SW 1271 (cell line): ENCODE results near the gene TM9SF4.
"Not testable (repeated sequence)": the region's sequence is repeated elsewhere in the genome, so short reads cannot be mapped to it uniquely, and the experiment has no call there.

Experiments
- DNase-seq, 2 experiments: peaks; one replicate each; lab custom pipeline; 2025; lab: John Stamatoyannopoulos, UW

Gene TM9SF4

DNA sequence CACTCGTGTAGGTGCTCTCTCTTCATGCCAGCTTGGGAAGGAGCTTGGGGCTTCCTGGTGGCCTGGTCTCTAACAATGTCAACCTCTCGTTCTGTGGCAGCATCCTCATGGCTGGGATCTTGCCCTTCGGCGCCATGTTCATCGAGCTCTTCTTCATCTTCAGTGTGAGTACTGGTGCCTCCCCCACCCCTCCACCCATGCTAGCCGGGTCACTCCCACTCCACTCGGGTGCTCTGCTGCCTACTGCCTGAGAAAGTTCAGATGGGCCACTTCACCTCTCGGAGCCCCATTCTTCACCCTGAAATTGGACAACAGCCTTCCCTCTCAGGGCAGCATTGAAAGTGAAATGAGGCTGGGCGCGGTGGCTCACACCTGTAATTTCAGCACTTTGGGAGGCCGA, 48.8 kb downstream of the TM9SF4 start:
- no peak for DNase-seq

DNA sequence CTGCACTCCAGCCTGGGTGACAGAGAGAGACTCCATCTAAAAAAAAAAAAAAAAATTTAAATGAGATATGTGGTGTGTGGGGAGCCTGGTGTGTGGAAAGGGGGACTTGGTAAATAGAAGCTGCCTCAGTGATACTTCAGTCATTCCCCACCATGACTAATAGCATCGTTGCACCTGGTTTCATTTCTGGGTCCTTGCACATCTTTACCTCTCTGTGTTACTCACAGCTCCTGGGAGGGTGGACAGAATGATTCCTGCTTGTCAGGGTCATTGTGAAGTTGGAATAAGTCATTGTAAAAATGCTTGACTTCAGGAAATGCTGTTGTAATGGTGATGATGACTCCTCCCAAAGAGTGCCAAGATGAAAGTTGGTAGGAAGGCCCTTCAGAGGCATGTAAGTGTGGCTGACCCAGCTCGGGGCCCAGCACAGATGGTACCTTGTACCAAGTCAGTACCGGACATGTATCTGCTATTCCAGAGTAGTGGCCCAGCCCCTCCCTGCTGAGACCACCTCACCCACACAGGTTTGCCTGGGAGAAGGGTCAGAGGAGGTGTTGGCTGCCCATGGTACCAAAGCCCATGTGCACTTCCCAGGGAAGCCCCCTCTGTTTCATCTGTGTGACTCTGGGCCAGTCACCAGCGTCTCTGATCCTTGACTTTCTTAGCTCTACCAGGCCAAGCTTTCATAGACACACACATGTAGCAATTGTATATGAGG, 49.6 kb downstream of the TM9SF4 start:
- no peak for DNase-seq

DNA sequence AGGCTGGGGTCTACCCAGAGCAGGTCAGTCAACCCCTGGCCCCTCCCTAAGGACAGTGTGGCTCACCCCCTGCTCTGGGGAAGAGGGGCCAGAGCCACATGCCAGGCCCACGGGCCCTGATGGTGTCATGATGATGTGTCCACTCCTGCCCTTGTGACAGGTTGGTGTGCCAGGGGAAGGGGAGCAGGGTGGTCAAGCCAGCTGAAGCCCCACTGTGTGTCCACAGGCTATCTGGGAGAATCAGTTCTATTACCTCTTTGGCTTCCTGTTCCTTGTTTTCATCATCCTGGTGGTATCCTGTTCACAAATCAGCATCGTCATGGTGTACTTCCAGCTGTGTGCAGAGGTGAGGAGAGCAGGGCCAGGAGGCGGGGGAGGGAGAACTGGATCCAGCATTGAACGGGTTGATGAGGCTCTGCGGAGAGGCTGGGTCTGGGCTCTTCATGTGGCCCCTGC, 50.3 kb downstream of the TM9SF4 start:
- DNase-seq: no peak

DNA sequence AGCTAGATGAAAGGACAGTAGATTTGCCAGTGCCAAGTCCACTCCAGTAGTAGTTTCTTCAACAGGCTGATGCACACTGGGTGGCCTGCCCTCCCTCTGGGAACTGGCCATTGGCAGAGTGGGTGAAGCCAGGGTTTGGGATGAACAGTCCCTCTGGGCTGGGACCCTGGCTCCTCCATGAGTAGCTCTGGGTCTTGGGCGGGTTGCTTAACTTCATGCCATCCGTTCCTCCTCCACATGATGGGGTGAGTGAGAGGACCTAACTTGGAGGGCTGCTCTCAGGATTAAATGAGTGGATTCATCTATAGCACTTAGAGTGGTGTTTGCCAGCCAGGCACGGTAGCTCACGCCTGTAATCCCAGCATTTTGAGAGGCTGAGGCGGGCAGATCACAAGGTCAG, 50.8 kb downstream of the TM9SF4 start:
- no peak for DNase-seq

DNA sequence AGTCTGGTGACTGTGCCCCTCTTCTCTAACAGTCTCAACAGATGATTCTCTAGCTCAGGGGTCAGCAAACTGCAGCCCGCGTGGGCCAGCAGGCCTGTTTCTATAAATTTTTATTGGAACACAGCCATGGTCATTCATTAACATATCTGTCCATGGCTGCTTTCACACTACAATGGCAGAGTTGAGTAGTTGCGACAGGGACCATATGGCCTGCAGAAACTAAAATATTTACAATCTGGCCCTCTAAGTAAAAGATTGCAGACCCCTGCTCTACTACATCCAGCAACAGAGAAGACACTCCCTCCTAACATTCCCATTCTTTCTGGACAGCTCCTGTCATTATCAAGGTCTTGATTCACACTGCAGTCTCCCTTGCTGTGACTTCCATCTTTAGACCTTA, 52.8 kb downstream of the TM9SF4 start:
- no peak for DNase-seq

DNA sequence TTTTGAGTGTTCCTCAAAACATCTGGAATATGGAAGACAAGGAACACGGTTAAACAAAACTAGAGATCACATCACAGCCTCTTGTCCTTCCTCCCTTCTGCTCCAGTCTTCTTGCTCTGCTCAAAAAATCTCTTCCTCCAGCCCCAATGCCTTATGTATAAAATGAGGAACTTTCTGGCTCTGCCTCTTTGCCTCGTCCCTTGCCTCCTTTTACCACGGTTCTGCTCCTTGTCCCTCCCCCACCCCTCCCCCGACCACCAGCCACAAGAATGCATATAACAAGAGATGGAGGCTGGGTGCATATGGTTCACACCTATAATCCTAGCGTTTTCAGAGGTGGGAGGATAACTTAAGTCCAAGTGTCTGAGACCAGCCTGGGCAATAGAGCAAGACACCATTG, 54.4 kb downstream of the TM9SF4 start:
- no peak for DNase-seq

DNA sequence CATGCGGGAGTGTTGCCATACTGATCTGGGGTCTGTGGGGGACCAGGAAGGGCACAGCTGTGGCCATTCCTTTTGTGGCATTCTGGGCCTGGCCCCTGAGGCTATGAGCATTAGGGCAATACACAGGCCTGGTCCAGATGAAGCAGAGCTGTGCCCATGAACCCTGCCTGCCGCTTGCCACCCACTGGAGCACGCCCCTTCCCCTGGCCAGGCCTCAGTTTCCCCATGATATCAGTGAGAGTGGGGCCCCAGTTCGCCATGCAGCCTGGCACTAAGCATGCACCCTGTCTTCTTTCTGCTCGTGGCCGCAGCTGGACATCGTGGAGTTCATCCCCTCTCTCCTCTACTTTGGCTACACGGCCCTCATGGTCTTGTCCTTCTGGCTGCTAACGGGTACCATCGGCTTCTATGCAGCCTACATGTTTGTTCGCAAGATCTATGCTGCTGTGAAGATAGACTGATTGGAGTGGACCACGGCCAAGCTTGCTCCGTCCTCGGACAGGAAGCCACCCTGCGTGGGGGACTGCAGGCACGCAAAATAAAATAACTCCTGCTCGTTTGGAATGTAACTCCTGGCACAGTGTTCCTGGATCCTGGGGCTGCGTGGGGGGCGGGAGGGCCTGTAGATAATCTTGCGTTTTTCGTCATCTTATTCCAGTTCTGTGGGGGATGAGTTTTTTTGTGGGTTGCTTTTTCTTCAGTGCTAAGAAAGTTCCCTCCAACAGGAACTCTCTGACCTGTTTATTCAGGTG, 55.6 kb downstream of the TM9SF4 start:
- no peak for DNase-seq

DNA sequence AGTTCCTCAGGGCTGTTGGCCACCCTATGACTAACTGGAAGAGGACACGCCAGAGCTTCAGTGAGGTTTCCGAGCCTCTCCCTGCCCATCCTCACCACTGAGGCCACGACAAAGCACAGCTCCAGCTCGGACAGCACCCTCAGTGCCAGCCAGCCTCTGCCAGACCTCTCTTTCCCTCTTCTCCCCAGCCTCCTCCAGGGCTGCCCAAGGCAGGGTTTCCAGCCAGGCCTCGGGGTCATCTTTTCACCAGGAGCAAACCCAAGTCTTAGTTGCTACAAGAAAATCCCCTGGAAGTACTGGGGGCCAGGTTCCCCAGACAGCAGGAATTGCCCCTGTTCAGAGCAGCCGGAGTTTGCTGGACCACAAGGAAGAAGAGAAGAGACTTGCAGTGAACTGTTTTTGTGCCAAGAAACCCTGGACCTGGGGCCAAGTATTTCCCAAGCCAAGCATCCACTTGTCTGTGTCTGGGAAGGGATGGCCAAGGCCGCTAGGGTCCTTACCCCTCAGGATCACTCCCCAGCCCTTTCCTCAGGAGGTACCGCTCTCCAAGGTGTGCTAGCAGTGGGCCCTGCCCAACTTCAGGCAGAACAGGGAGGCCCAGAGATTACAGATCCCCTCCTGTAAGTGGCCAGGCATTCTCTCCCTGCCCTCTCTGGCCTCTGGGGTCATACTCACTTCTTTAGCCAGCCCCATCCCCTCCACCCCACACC, 56.5 kb downstream of the TM9SF4 start:
- no peak for DNase-seq

DNA sequence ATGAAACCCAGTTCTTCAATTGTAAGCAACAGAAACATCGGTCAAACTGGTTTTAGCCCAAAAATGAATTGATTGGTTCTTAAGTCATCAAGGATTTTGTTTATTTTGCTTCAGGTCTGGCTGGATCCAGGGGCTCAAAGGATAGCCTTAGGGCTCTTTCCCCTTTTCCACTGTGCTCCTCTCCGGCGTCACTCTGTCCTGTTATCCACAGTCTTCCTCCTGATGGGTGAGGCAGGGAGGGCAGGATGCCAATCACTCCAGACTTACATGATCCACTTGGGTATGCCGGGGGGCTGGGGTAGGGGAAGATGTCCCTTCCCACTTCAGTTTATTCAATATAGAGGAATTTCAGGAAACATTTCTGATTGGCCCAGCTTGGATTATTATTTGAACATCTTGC, 58.0 kb downstream of the TM9SF4 start:
- no peak for DNase-seq

DNA sequence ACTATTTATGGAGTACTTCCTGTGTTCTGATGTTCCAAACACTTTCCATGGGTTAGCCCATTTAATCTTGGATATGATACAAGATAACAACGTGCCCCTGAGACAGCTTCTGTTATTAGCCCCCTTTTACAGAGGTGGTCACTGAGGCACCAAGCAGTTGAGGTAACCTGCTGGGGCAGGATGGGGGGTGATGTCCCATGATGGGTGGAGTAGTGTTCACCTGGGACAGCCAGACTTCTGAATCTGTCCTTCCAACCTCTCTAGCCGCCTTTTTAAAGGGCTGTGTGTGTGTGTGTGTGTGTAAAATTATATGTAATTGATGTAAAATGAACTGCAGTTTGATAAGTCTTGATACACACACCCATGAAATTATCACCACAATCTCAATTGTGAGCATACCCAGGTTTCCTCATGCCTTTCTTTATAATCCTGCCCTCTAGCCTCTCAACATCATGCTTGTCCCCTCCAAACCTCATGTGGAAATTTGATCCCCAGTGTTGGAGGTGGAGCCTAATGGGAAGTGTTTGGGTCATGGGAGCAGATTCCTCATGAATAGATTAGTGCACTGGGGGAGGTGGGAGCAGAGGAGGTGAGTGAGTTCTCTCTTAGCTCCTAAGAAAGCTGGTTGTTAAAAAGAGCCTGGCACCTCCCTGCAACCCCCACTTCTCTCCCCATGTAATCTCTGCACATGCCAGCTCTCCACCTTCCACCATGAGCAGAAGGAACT, 58.8 kb downstream of the TM9SF4 start:
- no peak for DNase-seq

DNA sequence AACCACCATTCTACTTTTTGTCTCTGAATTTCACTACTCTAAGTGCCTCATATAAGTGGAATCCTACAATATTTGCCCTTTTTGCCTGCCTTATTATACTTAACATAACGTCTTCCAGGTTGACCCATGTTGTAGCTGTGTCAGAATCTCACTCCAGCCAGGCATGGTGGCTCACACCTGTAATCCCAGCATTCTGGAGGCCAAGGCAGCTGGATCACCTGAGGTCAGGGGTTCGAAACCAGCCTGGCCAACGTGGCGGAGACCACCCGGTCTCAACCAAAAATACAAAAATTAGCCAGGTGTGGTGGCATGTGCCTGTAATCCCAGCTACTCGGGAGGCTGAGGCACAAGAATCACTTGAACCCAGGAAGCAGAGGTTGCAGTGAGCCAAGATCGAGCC, 68.2 kb downstream of the TM9SF4 start:
- not testable (repeated sequence) for DNase-seq

DNA sequence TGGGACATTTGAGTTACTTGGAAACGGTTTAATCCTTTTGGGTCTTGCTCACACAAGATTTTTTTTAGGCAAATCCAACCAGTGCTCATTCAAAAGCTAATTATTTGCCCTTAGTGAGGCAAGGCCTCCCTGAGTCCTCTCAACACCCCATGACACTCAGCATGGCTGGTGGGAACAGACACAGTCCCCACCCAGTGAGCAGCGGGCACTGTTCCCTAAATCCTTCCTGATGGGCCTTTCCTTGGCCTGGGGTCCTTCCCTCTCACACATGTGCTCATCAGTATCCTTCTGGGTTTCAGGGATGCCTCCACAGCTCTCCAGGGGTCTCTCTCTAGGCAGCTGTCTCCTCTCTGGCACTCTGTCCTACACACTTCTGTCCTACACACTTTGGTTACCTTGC, 70.0 kb downstream of the TM9SF4 start:
- DNase-seq: no peak

DNA sequence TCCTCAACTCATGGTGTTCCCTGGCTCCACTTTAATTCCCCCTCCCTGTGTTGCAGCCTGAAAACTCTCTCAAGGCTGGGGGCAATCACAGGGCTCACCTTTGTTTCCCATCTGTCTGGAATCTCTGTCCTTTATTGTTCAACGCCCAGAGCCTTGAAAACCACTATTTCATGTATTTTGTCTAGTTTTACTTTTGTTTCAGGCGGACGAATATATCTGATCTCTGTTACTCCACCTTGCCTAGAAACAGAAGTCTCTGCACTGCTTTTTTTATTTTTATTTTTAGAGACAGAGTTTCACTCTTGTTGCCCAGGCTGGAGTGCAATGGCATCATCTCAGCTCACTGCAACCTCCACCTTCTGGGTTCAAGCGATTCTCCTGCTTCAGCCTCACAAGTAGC, 70.4 kb downstream of the TM9SF4 start:
- no peak for DNase-seq

DNA sequence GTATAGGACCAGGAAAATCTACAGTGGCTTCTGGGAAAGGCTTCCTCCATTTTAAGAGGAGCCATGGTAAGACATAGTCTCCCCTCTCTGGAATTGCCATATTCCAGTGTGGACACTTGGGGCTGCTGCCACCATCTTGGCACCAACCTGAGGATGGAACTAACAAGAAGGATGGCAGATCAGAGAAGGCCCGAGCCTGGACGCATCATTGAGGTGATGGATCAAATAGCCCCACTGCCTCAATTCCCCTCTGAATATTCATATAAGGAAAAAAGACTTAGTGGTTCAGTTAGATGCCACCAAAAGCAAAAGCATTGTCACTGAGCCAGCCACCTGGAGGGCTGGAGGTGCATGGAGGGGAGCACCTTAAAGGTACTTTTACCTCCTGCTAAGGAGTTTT, 72.1 kb downstream of the TM9SF4 start:
- no peak for DNase-seq

DNA sequence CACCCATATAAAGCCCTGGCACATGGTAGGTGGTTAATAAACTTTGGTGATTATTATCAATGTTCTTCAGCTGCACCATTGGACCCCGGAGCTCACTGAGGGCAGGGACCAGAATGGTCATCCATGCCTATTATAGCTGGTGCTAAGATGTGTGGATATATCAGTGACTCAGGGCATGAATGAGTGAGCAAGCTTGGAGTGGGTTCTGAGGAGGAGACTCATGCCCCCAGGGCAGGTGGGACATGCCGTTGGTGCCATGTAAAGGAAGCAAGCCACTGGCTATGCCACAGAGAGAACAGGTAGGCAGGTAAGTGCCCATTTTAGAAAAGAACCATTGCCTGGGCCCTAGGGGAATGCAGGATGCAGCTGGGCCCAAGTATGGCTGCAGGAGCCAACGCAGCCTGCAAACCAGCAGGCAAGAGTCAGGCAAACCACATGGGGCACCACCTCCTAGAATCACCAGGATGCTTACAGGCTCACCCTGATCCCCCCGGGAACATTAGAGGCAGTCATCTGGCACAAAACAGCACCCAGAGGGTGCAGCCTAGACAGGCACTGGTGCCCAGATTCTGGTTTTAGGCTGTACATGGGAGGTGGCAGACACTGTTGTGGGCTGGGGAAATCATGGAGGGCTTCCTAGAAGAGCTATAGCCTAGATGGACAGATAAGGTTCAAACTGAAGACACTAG, 74.6 kb downstream of the TM9SF4 start:
- no peak for DNase-seq

DNA sequence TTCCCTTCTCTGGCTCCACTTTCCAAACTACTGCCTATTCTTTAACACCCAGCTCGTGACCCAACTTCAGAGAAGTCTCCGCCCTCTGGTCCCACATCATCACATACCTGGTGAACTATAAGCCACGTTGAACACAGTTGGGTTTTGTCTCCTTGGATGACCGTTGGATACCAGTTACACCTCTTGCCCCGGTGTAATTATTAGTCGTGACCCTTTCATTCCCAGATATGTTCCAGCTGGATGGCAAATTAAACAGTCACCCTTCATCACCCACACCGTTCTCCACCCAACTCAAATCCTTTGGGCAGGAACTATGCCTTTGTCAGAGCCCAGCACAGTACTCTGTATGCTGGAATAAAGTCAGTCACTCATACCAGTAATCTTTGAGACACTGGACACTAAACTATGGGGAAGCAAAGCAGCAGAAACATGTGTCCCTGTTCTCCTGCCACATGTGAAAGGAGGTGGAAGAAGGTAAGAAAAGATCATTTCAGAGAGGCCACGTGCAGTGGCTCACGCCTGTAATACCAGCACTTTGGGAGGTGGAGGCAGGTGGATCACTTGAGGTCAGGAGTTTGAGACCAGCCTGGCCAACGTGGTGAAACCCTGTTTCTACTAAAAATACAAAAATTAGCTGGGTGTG, 75.6 kb downstream of the TM9SF4 start:
- DNase-seq: no peak

DNA sequence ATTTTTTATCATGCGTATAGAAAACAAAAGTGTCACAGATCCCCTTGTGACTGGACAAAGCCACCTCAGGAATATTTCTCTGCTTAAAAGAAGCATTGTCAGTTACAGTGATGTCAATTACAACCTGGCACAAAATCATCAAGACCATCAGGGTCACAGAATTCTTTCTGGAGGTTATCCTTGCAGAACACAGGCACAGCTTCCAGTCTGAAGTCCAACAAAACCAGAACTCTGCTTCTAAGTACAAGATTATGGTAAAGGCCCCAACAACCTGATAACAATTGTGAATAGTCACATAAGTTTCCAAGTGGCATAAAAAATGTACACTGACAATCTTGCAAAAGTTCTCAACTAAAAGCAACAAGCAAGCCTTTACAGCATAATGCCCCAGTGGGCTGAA, 77.0 kb downstream of the TM9SF4 start:
- no peak for DNase-seq

DNA sequence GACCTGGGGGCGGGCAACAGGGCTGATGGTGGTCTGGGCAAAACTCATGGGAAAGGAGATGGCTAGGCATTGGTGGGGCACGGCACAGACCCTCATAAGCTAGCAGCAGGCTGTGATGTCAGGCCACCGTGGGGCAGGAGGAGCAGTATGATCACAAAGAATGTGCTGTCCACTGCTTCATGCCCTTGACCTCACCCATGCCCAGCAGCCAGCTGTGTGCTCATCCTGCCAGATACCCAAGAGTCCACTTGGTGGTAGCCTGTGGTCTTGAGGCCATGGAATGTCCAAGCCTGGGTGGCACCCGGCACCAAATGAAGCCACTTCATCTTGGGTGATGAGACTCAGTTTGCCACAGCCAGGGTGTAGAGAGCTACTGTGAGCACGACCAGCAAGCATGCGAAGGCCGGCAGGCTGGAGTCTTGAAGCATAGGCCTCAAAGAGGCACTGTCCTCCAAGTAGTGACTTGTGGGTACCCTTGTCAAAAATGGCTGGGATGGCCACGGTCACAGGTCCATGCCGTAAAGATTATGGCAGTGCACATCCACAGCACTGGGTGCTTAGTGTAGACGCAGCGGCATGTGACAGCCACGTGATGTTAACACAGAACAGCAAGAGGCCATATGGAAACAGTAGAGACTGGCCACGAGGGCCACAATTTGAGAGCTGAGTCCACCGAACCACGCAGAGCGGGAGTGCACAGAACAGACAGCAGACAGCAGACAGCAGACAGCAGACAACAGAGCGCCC, 79.0 kb downstream of the TM9SF4 start:
- DNase-seq: no peak

DNA sequence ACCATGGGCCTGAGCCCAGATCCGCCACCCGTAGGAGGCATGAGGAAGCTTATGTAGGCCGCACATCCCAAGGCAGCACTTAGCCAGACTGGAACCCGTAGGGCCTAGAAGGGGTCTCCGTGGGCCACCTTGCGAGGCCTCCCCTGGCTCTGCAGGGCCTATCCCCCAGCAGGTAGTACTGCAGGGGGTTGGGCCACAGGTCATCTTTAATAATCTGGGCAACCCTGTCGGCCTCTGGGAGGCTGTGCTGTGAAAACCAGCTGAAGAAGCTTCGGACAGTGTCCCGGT, 79.6 kb downstream of the TM9SF4 start:
- DNase-seq: no peak

DNA sequence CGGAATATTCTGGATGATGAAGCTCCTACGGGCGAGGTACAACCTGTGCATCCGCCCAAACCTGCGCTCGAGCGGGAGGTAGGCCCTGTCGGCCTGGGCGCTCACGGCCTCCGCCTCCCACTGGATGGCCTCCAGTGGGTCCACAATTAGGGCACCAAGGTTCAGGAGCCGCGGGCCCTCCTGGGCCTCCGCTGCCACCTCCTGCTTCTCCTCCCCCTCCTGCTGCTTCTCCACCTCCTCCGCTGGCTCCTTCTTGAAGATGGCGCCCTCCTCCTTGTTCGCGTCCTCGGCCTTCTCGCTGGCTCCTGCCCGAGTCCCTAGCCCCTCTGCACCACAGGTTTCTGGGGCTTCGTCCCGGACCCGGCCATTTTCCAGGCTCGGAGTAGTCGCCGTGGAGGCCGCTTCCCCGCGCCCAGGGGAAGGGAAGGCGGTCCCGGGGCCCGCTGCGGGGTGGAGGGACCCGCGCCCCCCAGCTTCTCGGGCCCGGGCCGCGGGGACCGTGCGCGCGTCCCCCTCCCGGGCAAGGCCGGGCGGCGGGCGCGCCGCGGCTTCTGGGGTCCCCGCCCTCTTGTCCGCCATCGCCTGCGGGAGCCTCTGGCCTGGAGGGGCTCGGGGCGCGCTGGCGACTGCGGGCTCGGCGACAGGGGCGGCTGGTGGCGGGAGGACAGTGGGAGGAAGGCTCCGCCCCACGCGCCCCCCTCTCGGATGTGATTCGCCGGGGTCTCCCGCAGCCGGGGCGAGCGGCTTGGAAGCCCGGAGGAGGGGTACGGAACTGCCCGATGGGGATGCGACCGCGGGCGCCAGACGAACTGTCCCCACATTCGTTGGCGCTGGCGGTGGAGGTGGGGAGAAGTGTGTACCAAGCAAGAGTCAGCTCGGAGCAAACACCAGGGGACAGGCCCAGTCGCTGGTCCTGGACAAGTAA, 80.4 kb downstream of the TM9SF4 start:
- DNase-seq: no peak
